Uterus (tissue), 2 donors: ENCODE measurements around the gene CSTF3.

Source experiments
- POLR2A ChIP-seq, 2 donors: fragments of 450-650 bp; IDR thresholded peaks; one replicate each; pipeline ENCODE4 v1.6.1; 2016; ENCODE audit warnings: antibody characterized with exemption in 2 of 2, mild to moderate bottlenecking in 1 of 2, moderate library complexity in 1 of 2
- TF ChIP-seq, protein P1 (sequence below), 4 experiments: fragments of 200-600 bp in 2 of 4; fragments of 450-650 bp in 2 of 4; sonication (generic) in 2 of 4; IDR thresholded peaks; one replicate each; pipeline ENCODE4 v1.5.1; 2016 to 2019; ENCODE audit warnings: antibody characterized with exemption in 4 of 4, mild to moderate bottlenecking in 2 of 4, moderate library complexity in 1 of 4

DNA sequence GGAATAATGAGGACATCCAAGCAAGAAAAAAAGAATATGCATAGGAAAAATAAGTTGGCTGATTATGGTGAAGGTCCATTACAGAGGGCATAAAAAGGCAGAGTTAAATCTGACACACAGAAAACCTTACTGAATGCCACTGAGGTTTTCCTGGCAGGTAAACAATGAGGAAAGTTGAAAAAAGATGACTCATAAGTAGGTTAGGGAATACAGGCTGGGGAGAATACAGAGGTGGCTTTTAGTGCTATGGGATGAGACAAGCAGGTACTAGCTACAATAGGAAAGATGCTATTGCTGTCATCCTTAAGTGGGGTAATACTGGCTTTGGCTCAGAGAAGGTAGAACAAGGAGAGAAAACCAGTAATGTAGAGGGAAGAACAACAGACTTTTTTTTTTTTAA lies 44.7 kb downstream of the CSTF3 start:
- TF ChIP-seq, protein P1, sequence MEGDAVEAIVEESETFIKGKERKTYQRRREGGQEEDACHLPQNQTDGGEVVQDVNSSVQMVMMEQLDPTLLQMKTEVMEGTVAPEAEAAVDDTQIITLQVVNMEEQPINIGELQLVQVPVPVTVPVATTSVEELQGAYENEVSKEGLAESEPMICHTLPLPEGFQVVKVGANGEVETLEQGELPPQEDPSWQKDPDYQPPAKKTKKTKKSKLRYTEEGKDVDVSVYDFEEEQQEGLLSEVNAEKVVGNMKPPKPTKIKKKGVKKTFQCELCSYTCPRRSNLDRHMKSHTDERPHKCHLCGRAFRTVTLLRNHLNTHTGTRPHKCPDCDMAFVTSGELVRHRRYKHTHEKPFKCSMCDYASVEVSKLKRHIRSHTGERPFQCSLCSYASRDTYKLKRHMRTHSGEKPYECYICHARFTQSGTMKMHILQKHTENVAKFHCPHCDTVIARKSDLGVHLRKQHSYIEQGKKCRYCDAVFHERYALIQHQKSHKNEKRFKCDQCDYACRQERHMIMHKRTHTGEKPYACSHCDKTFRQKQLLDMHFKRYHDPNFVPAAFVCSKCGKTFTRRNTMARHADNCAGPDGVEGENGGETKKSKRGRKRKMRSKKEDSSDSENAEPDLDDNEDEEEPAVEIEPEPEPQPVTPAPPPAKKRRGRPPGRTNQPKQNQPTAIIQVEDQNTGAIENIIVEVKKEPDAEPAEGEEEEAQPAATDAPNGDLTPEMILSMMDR (IDR thresholded peaks at IDR 0.05), result no peak
- no peak for TF ChIP-seq POLR2A (IDR thresholded peaks at IDR 0.05)
